ENCODE data around the gene ANXA3.

The ANXA3 gene

DNA sequence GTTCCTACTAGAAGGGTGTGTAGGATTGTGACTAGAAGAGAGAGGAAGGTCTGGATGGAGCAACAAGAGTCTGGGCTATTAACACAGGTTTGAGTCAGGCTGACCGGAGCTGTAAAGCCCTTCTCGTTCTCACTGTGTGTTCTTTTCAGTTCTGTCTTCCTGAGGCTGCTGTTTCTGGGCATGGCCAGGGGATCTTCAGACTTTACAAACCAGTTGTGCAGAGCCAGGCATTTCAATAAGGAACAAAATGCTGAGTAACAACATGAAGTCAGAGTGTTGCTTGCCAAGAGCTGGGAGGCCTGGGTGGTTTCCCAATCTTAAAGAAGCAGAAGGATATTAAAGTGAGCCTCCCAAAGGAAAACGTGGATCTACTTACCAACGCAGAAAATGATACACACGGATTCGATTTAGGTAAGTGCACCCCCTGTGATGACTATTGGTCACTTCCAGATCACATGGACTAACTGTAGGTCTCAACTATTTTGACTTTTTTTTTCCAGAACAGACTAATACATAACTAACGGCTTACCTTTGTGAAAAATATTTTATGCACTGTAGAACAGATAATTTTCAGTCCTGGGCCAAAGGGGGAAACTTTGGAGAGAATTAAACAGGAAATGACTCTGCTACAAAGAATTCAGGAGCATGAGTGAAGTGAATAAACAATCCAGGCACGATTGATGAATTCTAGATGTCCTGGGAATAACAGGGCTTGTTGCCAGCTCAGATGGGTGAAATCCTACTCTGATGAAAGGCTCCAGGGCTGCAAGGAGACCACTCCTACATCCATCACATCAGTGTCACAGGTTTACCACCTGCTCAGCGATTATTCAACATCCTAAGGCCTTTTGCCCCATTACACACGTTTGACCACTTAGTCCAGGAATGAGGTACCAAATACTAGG is 94.5 kb downstream of the ANXA3 start:
- no peak for DNase-seq

DNA sequence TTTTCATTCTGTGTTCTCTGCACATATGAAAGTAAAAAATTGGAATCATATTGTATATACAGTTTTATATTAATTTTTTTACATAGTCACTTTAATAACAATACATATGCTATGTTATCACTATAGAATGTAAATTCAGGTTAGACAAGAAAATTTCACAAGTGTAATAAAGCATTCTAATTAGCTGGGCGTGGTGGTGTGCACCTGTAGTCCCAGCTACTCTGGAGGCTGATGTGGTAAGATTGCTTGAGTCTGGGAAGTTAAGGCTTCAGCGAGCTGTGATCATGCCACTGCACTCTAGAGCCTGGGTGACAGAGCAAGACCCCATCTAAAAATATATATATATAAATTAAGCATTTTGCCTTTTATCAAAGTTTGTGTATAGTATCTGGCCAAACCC is 95.7 kb downstream of the ANXA3 start:
- no peak for DNase-seq

DNA sequence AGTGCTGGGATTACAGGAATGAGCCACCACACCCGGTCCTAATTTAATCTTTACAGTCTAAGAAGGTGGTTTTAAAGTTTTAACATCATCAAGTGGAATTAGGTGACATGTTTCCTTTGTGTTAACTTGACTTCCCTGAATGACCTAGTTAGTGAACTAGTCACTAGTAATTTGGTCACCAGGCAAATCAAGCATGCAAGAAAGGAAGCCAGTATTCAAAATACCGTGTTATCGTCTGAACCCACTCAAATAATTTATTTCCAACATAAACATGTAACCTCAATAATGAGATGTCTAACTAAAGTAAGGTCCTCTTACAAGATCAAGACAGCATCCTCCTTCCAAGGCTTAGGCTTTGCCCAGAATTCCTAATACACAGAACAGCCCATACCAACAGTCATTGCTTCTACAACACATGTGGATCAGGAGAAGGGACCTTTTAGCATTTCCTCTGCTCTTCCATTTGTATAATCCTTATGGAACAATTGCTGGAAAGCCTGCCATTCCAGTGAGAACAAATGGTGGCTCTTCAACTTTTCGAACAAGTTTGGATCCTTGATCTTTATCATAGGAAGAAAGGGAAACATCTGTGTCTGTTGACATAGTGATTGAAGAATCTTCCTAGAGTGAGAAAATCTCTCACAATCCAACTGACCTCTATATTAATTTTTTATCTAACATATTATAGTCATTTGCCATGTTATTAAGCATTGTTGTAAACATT is 97.2 kb downstream of the ANXA3 start:
- no peak for DNase-seq

DNA sequence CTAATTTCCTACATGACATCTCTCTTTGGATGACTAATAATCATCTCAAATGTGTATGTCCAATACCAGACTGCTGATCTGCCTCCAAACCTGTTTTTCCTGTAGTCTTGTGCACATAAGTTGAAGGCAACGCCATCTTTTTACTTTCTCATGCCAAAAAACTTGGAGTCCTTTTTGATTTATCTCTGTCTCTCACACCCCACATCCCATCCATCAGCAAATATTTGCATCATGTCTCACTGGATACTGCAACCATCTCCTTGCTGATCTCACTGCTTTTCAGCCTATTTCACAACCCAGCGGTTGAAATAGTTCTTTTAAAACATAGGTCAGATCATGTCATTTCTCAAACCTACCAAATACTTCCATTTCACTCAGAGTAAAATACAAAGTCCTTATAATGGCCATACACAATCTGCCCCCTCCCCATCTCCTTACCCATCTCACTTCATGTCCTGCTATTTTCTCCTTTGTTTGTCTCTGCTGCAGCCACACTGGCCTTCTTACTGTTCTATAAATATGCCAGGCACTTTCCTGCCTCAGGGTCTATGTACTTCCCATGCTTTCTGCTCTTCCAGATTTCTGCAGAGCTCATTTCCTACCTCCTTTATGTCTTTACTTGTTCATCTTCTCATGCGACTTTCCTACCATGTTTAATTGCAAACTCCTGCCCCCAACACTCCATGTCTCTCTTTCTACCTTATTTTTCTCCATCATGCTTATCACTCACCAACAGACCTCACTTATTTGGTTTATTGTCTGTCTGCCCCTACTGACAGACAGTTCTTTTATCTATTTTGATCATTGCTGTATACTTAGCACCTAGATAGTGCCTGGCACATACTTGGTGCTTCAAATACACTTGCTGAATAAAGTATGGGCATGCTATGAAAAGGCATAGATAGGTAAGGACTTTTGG is 98.8 kb downstream of the ANXA3 start:
- DNase-seq = no peak

DNA sequence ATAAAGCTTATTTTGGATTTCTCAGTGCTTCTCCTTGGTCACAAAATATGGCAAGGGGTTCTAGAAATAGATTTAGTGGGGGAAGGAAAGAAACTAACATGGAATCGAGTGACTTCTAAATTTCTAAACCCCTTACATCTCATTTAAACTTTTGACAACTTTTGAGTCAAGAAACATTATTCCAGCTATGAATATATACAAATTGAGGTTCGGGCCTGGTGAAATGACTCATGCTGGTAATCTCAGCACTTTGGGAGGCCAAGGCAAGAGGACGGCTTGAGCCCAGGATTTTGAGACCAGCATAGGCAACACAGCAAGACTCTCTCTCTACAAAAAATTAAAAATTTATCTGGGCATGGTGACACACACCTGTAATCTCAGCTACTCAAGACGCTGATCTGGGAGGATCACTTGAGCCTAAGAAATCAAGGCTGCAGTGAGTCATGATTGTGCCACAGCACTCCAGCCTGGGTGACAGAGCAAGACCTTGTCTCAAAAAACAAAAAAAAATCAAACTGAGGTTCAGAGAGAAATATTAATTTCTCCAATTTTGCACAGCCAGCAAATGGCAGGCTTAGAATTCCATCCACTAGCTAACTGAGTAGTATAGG is 99.8 kb downstream of the ANXA3 start:
- DNase-seq = no peak

DNA sequence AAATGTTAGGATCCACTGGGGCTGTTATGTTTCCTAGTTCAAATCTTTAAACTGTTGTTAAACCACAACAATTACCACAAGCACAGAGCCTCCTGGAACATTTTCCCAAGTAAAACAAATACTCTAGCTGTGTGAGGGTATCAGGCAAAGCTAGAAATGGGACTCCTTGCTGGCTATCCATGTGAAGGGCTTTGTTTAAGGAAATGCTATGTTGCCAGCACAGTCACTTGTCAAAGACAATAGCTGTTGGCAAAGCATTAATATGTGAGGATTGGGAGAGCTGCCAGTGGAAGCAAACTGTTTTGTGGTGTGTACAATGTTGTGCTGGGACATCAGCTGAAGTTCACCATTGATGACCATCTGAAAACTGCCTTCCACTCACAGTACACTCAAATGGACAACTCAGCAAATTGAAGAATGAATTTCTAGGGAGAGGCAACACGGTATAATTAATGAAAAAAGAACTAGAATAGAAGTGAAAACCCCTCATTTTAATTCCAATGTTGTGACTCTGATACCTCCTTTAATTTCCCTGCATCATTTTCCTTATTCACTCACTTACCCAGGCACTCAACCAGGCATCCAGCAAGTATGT is 100.8 kb downstream of the ANXA3 start:
- DNase-seq = no peak

DNA sequence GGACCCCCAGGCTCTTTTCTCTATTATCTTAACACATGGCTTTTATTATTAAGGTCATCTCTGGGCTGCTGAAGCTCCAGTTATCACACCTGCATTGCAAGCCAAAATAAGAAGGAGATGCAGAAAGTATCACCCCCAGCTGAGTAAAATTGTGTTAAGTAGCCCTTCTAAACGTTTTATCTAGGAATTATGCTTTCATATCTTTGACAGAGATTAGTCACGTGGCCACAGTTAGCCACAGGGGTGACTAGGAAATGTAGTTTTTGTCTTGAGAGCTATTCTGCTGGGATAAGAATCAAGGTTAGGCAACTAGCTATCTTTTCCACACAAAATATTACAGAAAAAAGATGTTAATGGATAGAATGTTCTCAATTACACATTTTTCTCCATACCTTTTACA is 102.1 kb downstream of the ANXA3 start:
- no peak for DNase-seq

DNA sequence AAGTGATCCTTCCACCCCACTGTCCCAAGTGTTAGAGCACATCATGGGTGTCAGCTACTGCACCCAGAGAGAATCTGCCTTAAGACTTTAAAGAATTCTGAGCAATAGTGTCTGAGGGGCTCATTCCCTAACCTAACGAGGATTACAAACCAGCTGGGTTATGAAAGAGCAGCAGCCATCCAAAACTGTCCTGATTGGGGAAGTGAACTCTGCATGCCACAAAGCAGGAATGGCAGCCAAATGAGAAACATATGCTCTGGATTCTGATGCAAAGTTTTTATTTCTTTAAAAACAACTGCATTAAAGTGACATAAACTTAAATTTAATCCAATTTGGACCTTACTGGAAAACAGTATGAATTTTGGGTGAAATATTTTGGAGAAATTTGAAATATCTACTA is 103.2 kb downstream of the ANXA3 start:
- no peak for DNase-seq

DNA sequence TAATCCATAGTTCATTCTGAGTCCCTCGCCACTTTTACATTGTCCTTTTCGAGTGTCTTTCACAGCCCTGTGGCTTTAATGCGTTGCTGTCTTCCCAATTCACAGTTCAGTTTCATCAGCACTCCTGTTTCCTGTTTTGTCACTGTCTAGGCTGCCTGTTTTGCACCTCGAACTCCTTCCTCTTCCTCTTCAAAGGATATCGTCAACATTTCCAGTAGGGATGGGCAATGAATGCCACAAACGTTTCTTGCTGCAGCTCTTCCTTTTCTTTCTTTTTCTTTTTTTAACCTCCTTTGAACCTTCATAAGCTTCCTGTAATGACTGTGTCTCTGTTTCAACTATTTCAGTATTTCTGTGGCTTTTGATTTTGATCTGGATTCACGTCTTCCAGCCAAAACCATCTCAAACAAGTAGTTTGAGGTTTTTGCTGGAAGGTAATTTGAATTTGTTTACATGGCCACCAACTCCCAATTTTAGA is 105.4 kb downstream of the ANXA3 start:
- no peak for DNase-seq

DNA sequence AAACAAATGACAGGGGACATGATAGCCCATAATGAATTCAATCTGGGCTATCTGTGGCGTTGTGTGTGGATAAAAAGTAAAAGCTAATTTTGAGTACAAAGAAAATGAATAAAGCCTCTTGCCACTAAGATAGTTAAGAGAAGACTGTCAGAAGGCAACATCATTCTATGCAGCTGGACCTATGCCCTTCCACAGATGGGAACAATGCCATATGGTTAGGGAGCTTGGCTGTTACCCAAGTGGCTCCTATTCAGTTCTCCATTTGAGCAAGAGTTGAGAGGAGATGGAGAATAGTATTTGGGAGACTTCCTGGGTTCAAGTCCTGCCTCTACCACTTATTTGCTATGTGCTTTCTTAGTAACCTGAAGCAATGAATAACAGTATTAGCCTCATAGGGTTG is 107.7 kb downstream of the ANXA3 start:
- no peak for DNase-seq

DNA sequence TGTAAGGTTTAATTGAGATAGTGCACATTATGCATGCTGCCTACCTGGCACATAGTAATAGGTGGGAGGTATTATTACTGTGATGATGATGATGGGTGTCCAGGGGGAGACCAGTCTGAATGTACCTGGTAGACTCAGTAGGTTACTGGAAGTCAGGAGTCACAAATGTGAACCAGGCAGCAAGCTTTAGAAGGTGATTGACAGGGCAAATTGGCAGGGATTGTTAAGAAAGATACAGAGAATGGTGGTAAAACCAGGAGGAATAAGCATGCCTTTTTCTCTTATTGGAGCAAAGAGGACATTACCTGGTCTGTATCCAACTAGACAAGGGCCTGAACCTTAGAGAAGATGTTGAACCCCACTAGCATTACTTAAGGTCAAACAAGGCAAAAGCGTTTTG is 108.1 kb downstream of the ANXA3 start:
- no peak for DNase-seq

All from activated CD4-positive, alpha-beta T cell treated with anti-CD3 and anti-CD28 coated beads, Interleukin-2, amount 50 U/mL, for 1 hour (primary cell).